SH-SY5Y (cell line): Measurements from ENCODE around the gene XPO4.

Source experiments
- GATA2 ChIP-seq: IDR thresholded peaks from 2 replicates; pipeline ENCODE4 v1.6.1; 2011; ENCODE audit warnings: mild to moderate bottlenecking, low read depth, low read length
- GATA3 ChIP-seq: IDR thresholded peaks from 2 replicates; pipeline ENCODE4 v1.6.1; 2011; ENCODE audit warnings: low read depth, mild to moderate bottlenecking, low read length, moderate library complexity

DNA sequence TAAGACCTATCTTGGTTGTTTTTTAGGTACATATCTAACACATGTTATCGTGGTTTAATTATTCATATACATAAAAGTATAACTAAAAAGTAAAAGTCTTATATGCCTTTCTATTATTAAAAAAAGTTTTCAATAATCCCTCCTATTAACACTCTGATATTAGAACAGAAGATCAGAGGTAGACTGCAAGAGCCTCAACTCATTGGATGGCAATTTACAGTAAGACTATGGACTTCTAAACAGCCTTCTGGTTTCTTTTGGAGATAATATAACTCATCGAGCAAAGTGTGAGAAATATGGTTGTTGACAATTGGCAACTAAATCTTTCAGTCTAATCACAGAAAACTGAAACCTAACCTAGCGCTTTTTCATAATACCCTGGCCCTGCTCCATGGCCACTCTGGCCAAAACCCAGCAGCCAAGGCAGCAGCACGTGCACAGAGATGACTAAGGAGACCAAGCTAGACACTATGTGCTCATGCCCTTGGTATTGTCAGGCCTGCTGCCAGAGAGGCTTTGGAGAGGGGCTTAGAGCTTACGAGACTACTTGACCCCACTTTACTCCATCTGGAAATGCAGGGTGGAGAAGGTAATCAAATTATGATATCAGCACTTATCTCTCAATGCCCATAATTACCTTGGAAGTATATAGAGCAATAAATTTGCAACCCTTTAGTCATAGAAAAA, 88.2 kb downstream of the XPO4 start:
- TF ChIP-seq GATA2 (peak; percentile 55), GATA3 (peak; percentile 42)
